ENCODE results near the gene GPR26. TPM values are rescaled to one million over a fixed set of nuclear protein-coding genes. Genes with fewer than 3 reads are reported as not detected.

The GPR26 gene
- total RNA-seq, 2 experiments from 2014 or later = not detected

- no peaks in the 10 kb centered on the region for H4K20me1 ChIP-seq (ENCODE audit: insufficient read depth, low read length)
- no peaks in the 10 kb centered on the region for H3K36me3 ChIP-seq (ENCODE audit: insufficient read depth, low read length)
- H3K9me2 ChIP-seq (ENCODE audit: insufficient read depth, low read length) = no peaks in the 10 kb centered on the region
- H3K4me3 ChIP-seq (ENCODE audit: low read depth, low read length, poor library complexity, severe bottlenecking) = no peak overlapping the region
- no TSS peak for BruUV-seq (replicated peaks)
- no peaks in the 10 kb centered on the region for H3K4me1 ChIP-seq (ENCODE audit: insufficient read depth, low read length, poor library complexity, severe bottlenecking)
- H3K27ac ChIP-seq (ENCODE audit: low read depth, low read length, poor library complexity, severe bottlenecking) = no peak overlapping the region
- intact Hi-C loops (cut with micrococcal nuclease; ENCODE audit: unreplicated experiment) = no loop called here
- no peaks in the 10 kb centered on the region for H3K79me2 ChIP-seq (ENCODE audit: insufficient read depth, low read depth, low read length)
- TF ChIP-seq EZH2phosphoT487 (IDR thresholded peaks at IDR 0.05; ENCODE audit: borderline replicate concordance, low read depth, low read length) (no peak), CTCF (conservative IDR thresholded peaks at IDR 0.05; ENCODE audit: low read length) (no peak)
- no peak overlapping the region for H2AFZ ChIP-seq (ENCODE audit: low read length)
- POLR2A ChIA-PET = no interaction called here
- no peak overlapping the region for H3K4me2 ChIP-seq (ENCODE audit: low read length)
- CTCF ChIA-PET (ENCODE audit: unreplicated experiment) = no interaction called here
- H3K9me3 ChIP-seq (ENCODE audit: low read length) = no peaks in the 10 kb centered on the region
- no peak for DNase-seq (ENCODE audit: low spot score)
Measured at GRCh38 chr10:123649676-123650075, 16.5 kb upstream of the GPR26 start.

- no peaks in the 10 kb centered on the region for H3K4me1 ChIP-seq (ENCODE audit: insufficient read depth, low read length, poor library complexity, severe bottlenecking)
- intact Hi-C loops (cut with micrococcal nuclease; ENCODE audit: unreplicated experiment) = no loop called here
- no TSS peak for BruUV-seq (replicated peaks)
- H3K36me3 ChIP-seq (ENCODE audit: insufficient read depth, low read length) = no peaks in the 10 kb centered on the region
- H3K4me3 ChIP-seq (ENCODE audit: low read depth, low read length, poor library complexity, severe bottlenecking) = no peak overlapping the region
- POLR2A ChIA-PET = no interaction called here
- no peak overlapping the region for H2AFZ ChIP-seq (ENCODE audit: low read length)
- H3K27ac ChIP-seq (ENCODE audit: low read depth, low read length, poor library complexity, severe bottlenecking) = no peak overlapping the region
- H4K20me1 ChIP-seq (ENCODE audit: insufficient read depth, low read length) = no peaks in the 10 kb centered on the region
- H3K9me3 ChIP-seq (ENCODE audit: low read length) = no peaks in the 10 kb centered on the region
- TF ChIP-seq EZH2phosphoT487 (IDR thresholded peaks at IDR 0.05; ENCODE audit: borderline replicate concordance, low read depth, low read length) = no peak
- TF ChIP-seq CTCF (conservative IDR thresholded peaks at IDR 0.05; ENCODE audit: low read length) = no peak
- H3K79me2 ChIP-seq (ENCODE audit: insufficient read depth, low read depth, low read length) = no peaks in the 10 kb centered on the region
- CTCF ChIA-PET (ENCODE audit: unreplicated experiment) = no interaction called here
- DNase-seq (ENCODE audit: low spot score) = no peak
- no peak overlapping the region for H3K4me2 ChIP-seq (ENCODE audit: low read length)
- H3K9me2 ChIP-seq (ENCODE audit: insufficient read depth, low read length) = no peaks in the 10 kb centered on the region
Measured at GRCh38 chr10:123651421-123652047, 14.6 kb upstream of the GPR26 start.

- no peaks in the 10 kb centered on the region for H3K9me2 ChIP-seq (ENCODE audit: insufficient read depth, low read length)
- CTCF ChIA-PET (ENCODE audit: unreplicated experiment) = no interaction called here
- no peak overlapping the region for H3K4me2 ChIP-seq (ENCODE audit: low read length)
- H3K27ac ChIP-seq (ENCODE audit: low read depth, low read length, poor library complexity, severe bottlenecking) = no peak overlapping the region
- no peak for DNase-seq (ENCODE audit: low spot score)
- BruUV-seq (replicated peaks) = no TSS peak
- intact Hi-C loops (cut with micrococcal nuclease; ENCODE audit: unreplicated experiment) = no loop called here
- no peaks in the 10 kb centered on the region for H3K36me3 ChIP-seq (ENCODE audit: insufficient read depth, low read length)
- no peaks in the 10 kb centered on the region for H3K9me3 ChIP-seq (ENCODE audit: low read length)
- POLR2A ChIA-PET = no interaction called here
- no peaks in the 10 kb centered on the region for H3K79me2 ChIP-seq (ENCODE audit: insufficient read depth, low read depth, low read length)
- no peaks in the 10 kb centered on the region for H3K4me1 ChIP-seq (ENCODE audit: insufficient read depth, low read length, poor library complexity, severe bottlenecking)
- H3K4me3 ChIP-seq (ENCODE audit: low read depth, low read length, poor library complexity, severe bottlenecking) = no peak overlapping the region
- no peak overlapping the region for H2AFZ ChIP-seq (ENCODE audit: low read length)
- no peaks in the 10 kb centered on the region for H4K20me1 ChIP-seq (ENCODE audit: insufficient read depth, low read length)
- TF ChIP-seq EZH2phosphoT487 (IDR thresholded peaks at IDR 0.05; ENCODE audit: borderline replicate concordance, low read depth, low read length) = no peak
- TF ChIP-seq CTCF (conservative IDR thresholded peaks at IDR 0.05; ENCODE audit: low read length) = no peak
Measured at GRCh38 chr10:123655751-123656150, 10.4 kb upstream of the GPR26 start.

Measured in OCI-LY7 (cell line).